Measurements from ENCODE around the gene SPATA21. TPM values are rescaled to one million over a fixed set of nuclear protein-coding genes. Genes with fewer than 3 reads are reported as not detected.

Gene SPATA21, protein sequence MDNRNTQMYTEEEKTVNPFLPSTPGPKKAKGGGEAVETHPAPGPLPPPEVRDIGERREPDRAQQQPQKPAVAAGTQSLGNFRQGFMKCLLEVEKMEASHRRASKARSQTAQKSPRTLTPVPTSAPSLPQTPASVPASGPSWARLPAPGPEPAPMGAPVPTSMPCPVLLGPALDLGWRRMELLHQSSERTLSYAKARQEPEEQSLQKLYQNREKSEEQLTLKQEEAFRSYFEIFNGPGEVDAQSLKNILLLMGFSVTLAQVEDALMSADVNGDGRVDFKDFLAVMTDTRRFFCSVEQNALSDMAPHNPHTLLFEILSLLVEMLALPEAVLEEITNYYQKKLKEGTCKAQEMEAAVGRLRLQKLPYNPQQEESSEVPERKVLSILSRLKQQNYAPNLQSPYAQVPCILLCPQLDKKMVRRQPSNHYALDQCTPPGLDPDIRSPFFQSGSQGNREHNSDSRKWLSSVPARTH
- total RNA-seq, result not detected in 2 replicates

DNA sequence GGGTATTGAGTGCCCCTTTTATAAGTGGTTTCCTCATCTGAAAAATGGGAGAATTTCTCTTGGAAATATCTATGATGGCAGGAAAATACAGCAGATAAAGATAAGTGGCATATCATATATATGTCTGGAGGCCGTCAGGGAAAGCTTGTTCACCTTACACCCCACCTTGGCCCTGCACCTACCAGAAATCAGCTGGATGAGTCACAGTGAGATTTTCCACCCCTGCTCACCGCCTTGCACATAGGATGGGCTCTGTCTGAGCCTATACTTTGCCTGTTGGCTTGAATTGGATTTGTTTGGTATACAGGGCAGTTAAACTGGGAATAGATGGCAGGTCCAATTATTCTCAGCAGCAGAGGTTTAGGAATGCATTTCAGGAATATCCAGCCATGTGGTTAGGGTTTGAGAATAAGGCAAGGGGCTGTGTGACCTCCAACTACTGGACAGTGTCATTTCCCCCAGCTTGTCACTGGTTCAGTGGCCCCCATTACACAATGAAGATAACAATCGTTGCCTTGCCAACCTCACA is at the start of gene SPATA21:
TSS of gene SPATA21 (minus strand) at position 479 of the 529 bp plus-strand sequence. CDS start 6,053 bp downstream, outside the sequence.

DNA sequence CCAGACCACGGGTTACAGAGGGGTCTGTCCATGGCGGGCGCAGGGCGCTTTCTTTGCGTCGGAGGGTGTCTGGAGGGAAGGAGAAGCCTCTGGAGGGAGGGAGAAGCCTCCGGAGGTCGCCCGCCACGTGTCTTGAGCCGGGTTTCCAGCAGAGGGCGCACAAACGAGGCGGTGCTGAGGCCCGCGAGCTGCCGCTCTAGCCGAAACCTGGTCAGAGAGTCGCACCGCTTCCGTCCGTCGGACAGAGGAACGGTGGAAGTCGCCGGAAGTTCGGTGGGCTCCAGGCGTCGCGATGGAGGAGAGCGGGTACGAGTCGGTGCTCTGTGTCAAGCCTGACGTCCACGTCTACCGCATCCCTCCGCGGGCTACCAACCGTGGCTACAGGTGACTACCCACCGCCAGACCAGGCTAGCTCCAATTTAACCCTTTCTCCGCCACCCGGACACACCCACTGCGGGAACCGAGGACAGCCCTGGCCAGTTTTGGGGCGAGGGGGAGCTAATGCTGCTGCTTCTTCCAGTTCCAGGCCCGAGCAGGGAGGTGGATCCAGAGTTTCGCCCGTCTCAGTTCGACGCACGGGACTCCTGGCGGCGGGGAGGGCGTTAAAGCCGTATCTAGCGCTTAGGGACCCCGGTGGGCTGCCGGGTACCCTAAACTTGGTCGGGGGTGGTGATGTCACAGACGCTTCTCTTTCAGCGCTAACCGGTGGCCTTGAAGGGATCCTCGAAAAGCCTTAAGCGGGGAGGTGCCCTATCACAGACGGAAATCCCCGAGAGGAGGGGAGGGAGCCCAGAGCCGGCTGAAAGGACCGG is 3.5 kb upstream of the SPATA21 start, which contains the start of gene NECAP2:
TSS of gene NECAP2 (plus strand) at position 255 of the 812 bp plus-strand sequence. CDS start at position 293, 38 bp downstream.

DNA sequence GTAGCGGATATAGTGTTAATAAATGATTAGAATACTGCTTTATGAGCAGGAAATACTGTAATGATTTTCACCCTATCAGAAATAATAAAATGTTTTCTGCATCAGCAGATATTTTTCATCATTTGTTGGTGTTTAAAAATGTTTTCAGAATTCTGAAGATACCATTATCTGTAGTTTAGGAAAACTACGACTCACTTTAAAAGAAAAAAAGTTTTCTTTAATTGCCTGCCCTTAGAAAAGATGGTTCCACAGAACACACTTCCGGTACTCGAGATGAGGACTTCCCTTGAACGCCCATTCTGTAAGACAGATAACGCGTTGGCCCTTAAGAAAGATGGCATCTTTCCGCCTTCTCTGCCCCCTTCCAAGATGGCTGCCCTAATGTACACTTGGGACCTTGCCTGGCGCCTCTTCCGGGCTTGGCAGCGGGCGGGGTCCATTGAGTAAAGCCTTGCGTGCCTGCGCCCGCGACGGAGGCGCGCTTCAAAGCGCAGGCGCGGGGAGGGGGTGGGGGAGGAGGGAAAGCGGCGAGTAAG is 70.4 kb downstream of the SPATA21 start, which contains the start of gene SZRD1:
TSS of gene SZRD1 (plus strand) at position 521 of the 536 bp plus-strand sequence. CDS start 16 bp downstream, outside the sequence.

DNA sequence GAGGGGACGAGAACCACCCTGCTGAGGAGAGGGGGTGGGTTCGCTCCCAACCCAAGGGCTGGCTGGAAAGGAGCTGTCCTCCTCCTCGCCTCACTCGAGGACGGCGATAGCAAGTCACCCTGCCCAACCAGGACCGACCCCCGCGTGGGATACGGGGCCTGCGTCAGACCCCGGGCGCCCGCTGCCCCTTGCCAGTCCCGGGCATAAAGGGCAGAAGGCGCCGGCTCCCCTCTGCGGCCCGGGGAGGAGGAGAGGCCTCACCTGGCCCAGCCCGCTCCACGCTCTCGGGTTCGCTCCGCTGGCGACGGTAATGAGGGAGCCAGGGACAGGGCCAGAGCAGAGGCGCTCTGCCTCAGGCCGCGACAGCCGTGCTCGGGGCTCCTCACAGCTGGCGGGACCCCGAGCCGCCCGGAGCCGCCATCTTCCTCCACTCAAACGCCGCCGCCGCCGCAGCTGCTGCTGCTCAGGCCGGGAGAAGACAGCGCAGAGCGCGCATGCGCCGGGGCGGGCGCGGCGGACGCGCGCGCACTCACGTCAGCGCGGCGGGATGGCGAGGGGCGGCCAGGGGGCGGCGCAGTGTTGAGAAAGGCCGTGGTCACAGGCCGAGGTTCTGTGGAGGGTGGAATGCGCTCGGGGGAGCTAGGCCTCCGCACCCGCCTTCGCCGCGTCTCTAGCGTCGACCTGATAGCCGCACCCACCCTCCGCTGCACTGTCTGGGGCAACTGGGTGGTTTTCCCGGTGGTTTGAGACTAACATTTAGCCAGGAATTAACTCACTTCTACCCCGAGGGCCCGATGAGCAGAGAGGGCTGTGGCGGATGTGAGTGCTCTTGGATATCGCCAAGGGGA is 85.0 kb downstream of the SPATA21 start, which contains the start of gene FBXO42:
TSS of gene FBXO42 (minus strand) at position 487 of the 848 bp plus-strand sequence. CDS start 37,062 bp downstream, outside the sequence.

Other genes with a start within 250 kb of the SPATA21 start
- gene ARHGEF19, start 224.8 kb downstream of the SPATA21 start, total RNA-seq, result 11.6 and 11.9 TPM in 2 replicates
- gene CPLANE2, start 200.2 kb downstream of the SPATA21 start, total RNA-seq, result 16.6 and 31.6 TPM in 2 replicates
- 9.9 and 13.5 TPM in 2 replicates for gene FBXO42, start 84.9 kb downstream of the SPATA21 start, total RNA-seq
- 66.4 and 69.9 TPM in 2 replicates for gene SZRD1, start 70.2 kb downstream of the SPATA21 start, total RNA-seq
- gene NECAP2, start 3.3 kb upstream of the SPATA21 start, total RNA-seq, result 68.5 and 73.5 TPM in 2 replicates
- under 0.01 TPM in 1 of 2 replicates, not detected in the other for gene RNU1-1, start 76.9 kb upstream of the SPATA21 start, total RNA-seq
- 10.1 and 13.6 TPM in 2 replicates for gene NBPF1, start 176.1 kb upstream of the SPATA21 start, total RNA-seq
- gene RNU1-3, start 229.5 kb upstream of the SPATA21 start, total RNA-seq, result under 0.01 TPM in 1 of 2 replicates, not detected in the other

Measured in bronchus fibroblast of lung (primary cell).